GM19452 (cell line): Measurements from ENCODE around the gene KLHDC4.
"Not testable (repeated sequence)": the region's sequence is repeated elsewhere in the genome, so short reads cannot be mapped to it uniquely, and the experiment has no call there.

Experiments
- ATAC-seq: cut with Tn5 transposase; IDR thresholded peaks from one replicate; pipeline ENCODE4 v1.9.1; 2021; ENCODE audit not compliant: unreplicated experiment

The KLHDC4 gene

GRCh38 chr16:87686697-87687096 is 79.1 kb downstream of the KLHDC4 start:
- ATAC-seq = no peak

- no peak for ATAC-seq
Observed at GRCh38 chr16:87685766-87686165, 80.0 kb downstream of the KLHDC4 start.

- no peak for ATAC-seq
Observed at GRCh38 chr16:87685405-87685755, 80.4 kb downstream of the KLHDC4 start.

- ATAC-seq = no peak
Observed at GRCh38 chr16:87684711-87685404, 80.9 kb downstream of the KLHDC4 start.

- ATAC-seq = no peak
Observed at GRCh38 chr16:87684106-87684677, 81.6 kb downstream of the KLHDC4 start.

GRCh38 chr16:87682852-87683399 is 82.9 kb downstream of the KLHDC4 start:
- no peak for ATAC-seq

- ATAC-seq = no peak
Observed at GRCh38 chr16:87681981-87682570, 83.7 kb downstream of the KLHDC4 start.

GRCh38 chr16:87681051-87681602 is 84.7 kb downstream of the KLHDC4 start:
- not testable (repeated sequence) for ATAC-seq

- no peak for ATAC-seq
Observed at GRCh38 chr16:87680272-87680644, 85.5 kb downstream of the KLHDC4 start.

GRCh38 chr16:87679593-87680271 is 86.1 kb downstream of the KLHDC4 start:
- no peak for ATAC-seq

GRCh38 chr16:87678618-87679017 is 87.2 kb downstream of the KLHDC4 start:
- no peak for ATAC-seq

- ATAC-seq = no peak
Observed at GRCh38 chr16:87677830-87678229, 88.0 kb downstream of the KLHDC4 start.

- no peak for ATAC-seq
Observed at GRCh38 chr16:87675111-87675719, 90.6 kb downstream of the KLHDC4 start.

- no peak for ATAC-seq
Observed at GRCh38 chr16:87674419-87674818, 91.4 kb downstream of the KLHDC4 start.

- no peak for ATAC-seq
Observed at GRCh38 chr16:87671715-87672270, 94.0 kb downstream of the KLHDC4 start.

GRCh38 chr16:87671221-87671620 is 94.6 kb downstream of the KLHDC4 start:
- no peak for ATAC-seq

GRCh38 chr16:87669672-87670071 is 96.1 kb downstream of the KLHDC4 start:
- ATAC-seq = no peak

- no peak for ATAC-seq
Observed at GRCh38 chr16:87667946-87668345, 97.8 kb downstream of the KLHDC4 start.

- no peak for ATAC-seq
Observed at GRCh38 chr16:87667443-87667842, 98.3 kb downstream of the KLHDC4 start.

GRCh38 chr16:87666919-87667318 is 98.9 kb downstream of the KLHDC4 start:
- ATAC-seq = no peak

GRCh38 chr16:87665193-87665592 is 100.6 kb downstream of the KLHDC4 start:
- ATAC-seq = no peak
